Mammary epithelial cell (primary cell): ENCODE data around the gene TMEM86B.

Experiments
- CTCF ChIP-seq, 2 donors: IDR thresholded peaks in 1 of 2; conservative IDR thresholded peaks in 1 of 2; 2 replicates each; pipeline ENCODE4 v1.5.1; 2011 to 2012; ENCODE audit warnings: inconsistent platforms in 2 of 2, low read length in 2 of 2, mild to moderate bottlenecking in 2 of 2, control low read depth in 1 of 2, low read depth in 1 of 2; ENCODE audit not compliant: insufficient read depth in 1 of 2; ENCODE audit errors: extremely low read depth in 1 of 2
- EZH2 ChIP-seq: IDR thresholded peaks from 2 replicates; pipeline ENCODE4 v1.6.1; 2012; ENCODE audit warnings: low read length, inconsistent platforms, borderline replicate concordance

GRCh38 chr19:55247621-55248099 is 19.1 kb upstream of the TMEM86B start:
- TF ChIP-seq EZH2 (no peak), CTCF (conservative IDR thresholded peaks at IDR 0.05 in 1 of 2, IDR thresholded peaks at IDR 0.05 in 1 of 2; ENCODE audit: extremely low read depth in 1 of 2, insufficient read depth in 1 of 2, low read depth in 1 of 2, low read length in 2 of 2) (peak in 1 of 2 donors; percentile 24)
